NCI-H1092 treated with DMSO at 0.1 percent for 48 hours (cell line): ENCODE results near the gene TNFAIP2.

ENCODE experiments used
- DNase-seq: peaks from one replicate; lab custom pipeline; 2025; lab: John Stamatoyannopoulos, UW

The TNFAIP2 gene

GRCh38 chr14:103094406-103095209 lies 28.7 kb upstream of the TNFAIP2 start, which contains the start of gene EXOC3L4:
Gene EXOC3L4 (plus strand): TSS chr14:103094725. CDS start chr14:103100220, 5,495 bp downstream.
- DNase-seq = no peak

GRCh38 chr14:103095210-103095778 lies 28.0 kb upstream of the TNFAIP2 start:
- DNase-seq = no peak

GRCh38 chr14:103096387-103096786 lies 26.9 kb upstream of the TNFAIP2 start:
- DNase-seq = no peak

GRCh38 chr14:103097244-103097993 lies 25.8 kb upstream of the TNFAIP2 start:
- no peak for DNase-seq

- no peak for DNase-seq
Measured at GRCh38 chr14:103097994-103098957, 25.0 kb upstream of the TNFAIP2 start.

- DNase-seq = no peak
Measured at GRCh38 chr14:103099081-103099732, 24.1 kb upstream of the TNFAIP2 start.

GRCh38 chr14:103099733-103100280 lies 23.5 kb upstream of the TNFAIP2 start:
- DNase-seq = no peak

GRCh38 chr14:103100281-103101121 lies 22.8 kb upstream of the TNFAIP2 start:
- DNase-seq = no peak

GRCh38 chr14:103101257-103101962 lies 21.9 kb upstream of the TNFAIP2 start:
- no peak for DNase-seq

GRCh38 chr14:103101963-103102688 lies 21.1 kb upstream of the TNFAIP2 start:
- no peak for DNase-seq

GRCh38 chr14:103102689-103103260 lies 20.5 kb upstream of the TNFAIP2 start:
- no peak for DNase-seq

- DNase-seq = peak; percentile 27
Measured at GRCh38 chr14:103103461-103104388, 19.5 kb upstream of the TNFAIP2 start.

GRCh38 chr14:103104389-103104653 lies 18.9 kb upstream of the TNFAIP2 start:
- DNase-seq = no peak

GRCh38 chr14:103104654-103105452 lies 18.4 kb upstream of the TNFAIP2 start:
- DNase-seq = peak; percentile 38

- no peak for DNase-seq
Measured at GRCh38 chr14:103105580-103106150, 17.6 kb upstream of the TNFAIP2 start.

- no peak for DNase-seq
Measured at GRCh38 chr14:103107455-103107854, 15.8 kb upstream of the TNFAIP2 start.
